CD4-positive, CD25-positive, alpha-beta regulatory T cell (primary cell): ENCODE data around the gene RPEL1. TPM values are rescaled to one million over a fixed set of nuclear protein-coding genes. Genes with fewer than 3 reads are reported as not detected.
A peak's percentile ranks its signal among the peaks of the same experiment; 100 is the strongest.
"Not testable (repeated sequence)": the region's sequence is repeated elsewhere in the genome, so short reads cannot be mapped to it uniquely, and the experiment has no call there.

Experiments used
- ATAC-seq, 2 donors: fragments of 150-1000 bp; cut with Tn5 transposase; one replicate each; pipeline ENCODE4 v1.10.0; 2021; ENCODE audit warnings: low read depth in 2 of 2, moderate number of reproducible peaks in 2 of 2, moderate library complexity in 1 of 2
- DNase-seq, 3 donors: peaks; one replicate each; pipeline versions ENCODE4 v3.0.0 to v3.0.0-alpha.2; 2012 to 2022; ENCODE audit warnings: mixed read lengths in 1 of 3
- H3K27ac ChIP-seq: one replicate; pipeline ENCODE4 v1.7.0; 2013; ENCODE audit warnings: mild to moderate bottlenecking, low read length; ENCODE audit not compliant: insufficient read depth, poor library complexity, severe bottlenecking
- H3K27me3 ChIP-seq: one replicate; pipeline ENCODE4 v1.7.0; 2013; ENCODE audit warnings: low read length; ENCODE audit not compliant: control insufficient read depth, insufficient read depth
- H3K36me3 ChIP-seq: one replicate; pipeline ENCODE4 v1.7.0; 2013; ENCODE audit warnings: mild to moderate bottlenecking, low read length, moderate library complexity; ENCODE audit not compliant: control insufficient read depth, insufficient read depth
- H3K4me1 ChIP-seq: 2 replicates; pipeline ENCODE4 v1.7.0; 2013; ENCODE audit warnings: mild to moderate bottlenecking, low read length; ENCODE audit not compliant: insufficient read depth, control insufficient read depth, poor library complexity, severe bottlenecking
- H3K4me3 ChIP-seq: one replicate; pipeline ENCODE4 v1.7.0; 2013; ENCODE audit warnings: low read depth, mild to moderate bottlenecking, low read length, moderate library complexity
- H3K9me3 ChIP-seq, 2 experiments: 1 replicate in 1 of 2; 2 replicates in 1 of 2; pipeline ENCODE4 v1.7.0; 2013; ENCODE audit warnings: low read length in 2 of 2, mild to moderate bottlenecking in 1 of 2, moderate library complexity in 1 of 2; ENCODE audit not compliant: control insufficient read depth in 2 of 2
- H3K27ac Mint-ChIP-seq, 3 donors: one replicate each; pipeline ENCODE4 v1.8.0; 2020 to 2022; ENCODE audit warnings: mild to moderate bottlenecking in 3 of 3, mixed read lengths in 3 of 3, moderate library complexity in 2 of 3
- H3K27me3 Mint-ChIP-seq: one replicate; pipeline ENCODE4 v1.8.0; 2022; ENCODE audit warnings: mild to moderate bottlenecking, mixed read lengths
- H3K36me3 Mint-ChIP-seq: one replicate; pipeline ENCODE4 v1.8.0; 2020; ENCODE audit warnings: mixed read lengths
- H3K4me1 Mint-ChIP-seq, 4 donors: one replicate each; pipeline ENCODE4 v1.8.0; 2020 to 2022; ENCODE audit warnings: mixed read lengths in 4 of 4, mild to moderate bottlenecking in 1 of 4
- H3K4me3 Mint-ChIP-seq, 4 donors: one replicate each; pipeline ENCODE4 v1.8.0; 2020 to 2022; ENCODE audit warnings: mild to moderate bottlenecking in 4 of 4, mixed read lengths in 4 of 4, moderate library complexity in 3 of 4
- H3K9me3 Mint-ChIP-seq, 7 donors: one replicate each; pipeline ENCODE4 v1.8.0; 2020 to 2022; ENCODE audit warnings: mixed read lengths in 7 of 7, mild to moderate bottlenecking in 3 of 7, moderate library complexity in 2 of 7
- polyA plus RNA-seq, 4 donors: library from polyadenylated mRNA; unstranded; fragments of 300-500 nt; fragmentation: Illumina TruSeq; gene quantifications; one replicate each; pipeline ENCODE4 v1.2.3, GENCODE V29; 2021
- total RNA-seq: library from RNA; stranded (reverse); gene quantifications from one replicate; pipeline ENCODE4 v1.2.3, GENCODE V29; 2022

Gene RPEL1
- total and polyA plus RNA-seq, 5 donors from 2014 or later = 0.10 TPM; not detected in 4

GRCh38 chr10:103204353-103205255 is 41.1 kb upstream of the RPEL1 start:
- no peak overlapping the region for H3K4me3 Mint-ChIP-seq
- no peaks in the 10 kb centered on the region for H3K27me3 ChIP-seq
- H3K27ac ChIP-seq = no peak overlapping the region
- DNase-seq = no peak
- peak overlapping the region in 1 of 3 donors; percentile 8 for H3K27ac Mint-ChIP-seq
- peaks cover 0 to 3% (median 0%) of the 10 kb centered on the region in 7 donors for H3K9me3 Mint-ChIP-seq
- ATAC-seq = no peak
- peaks cover 0 to 6% of the 10 kb centered on the region in 2 experiments for H3K9me3 ChIP-seq
- no peaks in the 10 kb centered on the region for H3K36me3 ChIP-seq
- H3K4me3 ChIP-seq = no peak overlapping the region
- H3K4me1 Mint-ChIP-seq = no peaks in the 10 kb centered on the region
- no peaks in the 10 kb centered on the region for H3K36me3 Mint-ChIP-seq
- peaks cover 23% of the 10 kb centered on the region for H3K27me3 Mint-ChIP-seq
- H3K4me1 ChIP-seq = no peaks in the 10 kb centered on the region

GRCh38 chr10:103205401-103205800 is 40.3 kb upstream of the RPEL1 start:
- DNase-seq, H3K4me3 ChIP-seq, ATAC-seq, H3K27ac Mint-ChIP-seq, H3K36me3 ChIP-seq, H3K4me3 Mint-ChIP-seq, H3K4me1 Mint-ChIP-seq, H3K4me1 ChIP-seq, H3K9me3 Mint-ChIP-seq, H3K36me3 Mint-ChIP-seq, H3K27ac ChIP-seq, H3K27me3 ChIP-seq: not testable (repeated sequence)
- peaks cover 3 to 13% of the 10 kb centered on the region in 2 experiments for H3K9me3 ChIP-seq
- H3K27me3 Mint-ChIP-seq = peaks cover 23% of the 10 kb centered on the region

GRCh38 chr10:103206715-103207114 is 39.0 kb upstream of the RPEL1 start:
- not testable (repeated sequence) for DNase-seq, H3K4me3 ChIP-seq, H3K27ac ChIP-seq, H3K4me3 Mint-ChIP-seq, ATAC-seq, H3K9me3 Mint-ChIP-seq, H3K4me1 ChIP-seq, H3K27ac Mint-ChIP-seq, H3K36me3 Mint-ChIP-seq, H3K4me1 Mint-ChIP-seq, H3K27me3 ChIP-seq, H3K36me3 ChIP-seq
- peaks cover 4 to 14% of the 10 kb centered on the region in 2 experiments for H3K9me3 ChIP-seq
- H3K27me3 Mint-ChIP-seq = peaks cover 23% of the 10 kb centered on the region

GRCh38 chr10:103207141-103207540 is 38.5 kb upstream of the RPEL1 start:
- Histone ChIP-seq H3K4me1 (no peaks in the 10 kb centered on the region), H3K27me3 (no peaks in the 10 kb centered on the region), H3K4me3 (no peak overlapping the region), H3K27ac (no peak overlapping the region), H3K9me3 (peaks cover 4 to 14% of the 10 kb centered on the region in 2 experiments), H3K36me3 (no peaks in the 10 kb centered on the region)
- Mint-ChIP-seq H3K4me3 (no peak overlapping the region), H3K9me3 (peaks cover 0 to 6% (median 3%) of the 10 kb centered on the region in 7 donors), H3K27me3 (peaks cover 19% of the 10 kb centered on the region), H3K4me1 (no peaks in the 10 kb centered on the region), H3K27ac (no peak overlapping the region), H3K36me3 (no peaks in the 10 kb centered on the region)
- ATAC-seq (no peak), DNase-seq (no peak)

- H3K4me1 ChIP-seq, H3K27ac Mint-ChIP-seq, H3K4me3 ChIP-seq, H3K27ac ChIP-seq, DNase-seq, H3K4me1 Mint-ChIP-seq, ATAC-seq, H3K27me3 ChIP-seq, H3K4me3 Mint-ChIP-seq, H3K36me3 Mint-ChIP-seq, H3K36me3 ChIP-seq: not testable (repeated sequence)
- peaks cover 4 to 14% of the 10 kb centered on the region in 2 experiments for H3K9me3 ChIP-seq
- H3K9me3 Mint-ChIP-seq = peaks cover 2 to 11% (median 6%) of the 10 kb centered on the region in 7 donors
- H3K27me3 Mint-ChIP-seq = peaks cover 19% of the 10 kb centered on the region
These were observed 38.0 kb upstream of the RPEL1 start for GRCh38 chr10:103207643-103208042.

- H3K27ac Mint-ChIP-seq, H3K36me3 Mint-ChIP-seq, H3K36me3 ChIP-seq, H3K4me1 Mint-ChIP-seq, H3K4me3 Mint-ChIP-seq, H3K27me3 ChIP-seq, DNase-seq, ATAC-seq, H3K4me3 ChIP-seq, H3K27ac ChIP-seq, H3K4me1 ChIP-seq: not testable (repeated sequence)
- Mint-ChIP-seq H3K27me3 (peaks cover 12% of the 10 kb centered on the region), H3K9me3 (peaks cover 5 to 14% (median 8%) of the 10 kb centered on the region in 7 donors)
- H3K9me3 ChIP-seq = peaks cover 4 to 14% of the 10 kb centered on the region in 2 experiments
These were observed 35.4 kb upstream of the RPEL1 start for GRCh38 chr10:103210262-103210661.

GRCh38 chr10:103215601-103216000 is 30.1 kb upstream of the RPEL1 start:
- Mint-ChIP-seq H3K4me1 (no peaks in the 10 kb centered on the region), H3K9me3 (peaks cover 4 to 12% (median 8%) of the 10 kb centered on the region in 7 donors), H3K36me3 (no peaks in the 10 kb centered on the region), H3K4me3 (no peak overlapping the region), H3K27ac (no peak overlapping the region), H3K27me3 (peaks cover 12% of the 10 kb centered on the region)
- Histone ChIP-seq H3K36me3 (no peaks in the 10 kb centered on the region), H3K9me3 (peaks cover 0 to 1% of the 10 kb centered on the region in 2 experiments), H3K4me1 (no peaks in the 10 kb centered on the region), H3K27me3 (no peaks in the 10 kb centered on the region), H3K4me3 (no peak overlapping the region), H3K27ac (no peak overlapping the region)
- DNase-seq = no peak
- no peak for ATAC-seq

- not testable (repeated sequence) for H3K4me1 Mint-ChIP-seq, H3K4me3 ChIP-seq, H3K4me1 ChIP-seq, ATAC-seq, H3K36me3 ChIP-seq, H3K27me3 ChIP-seq, H3K9me3 ChIP-seq, H3K4me3 Mint-ChIP-seq, H3K27ac ChIP-seq, DNase-seq, H3K36me3 Mint-ChIP-seq
- Mint-ChIP-seq H3K27ac (peak overlapping the region in 1 of 3 donors; percentile 30), H3K27me3 (peaks cover 12% of the 10 kb centered on the region), H3K9me3 (peaks cover 4 to 12% (median 8%) of the 10 kb centered on the region in 7 donors)
These were observed 29.3 kb upstream of the RPEL1 start for GRCh38 chr10:103216362-103216761.
